Iris pigment epithelial cell (primary cell): ENCODE results near the gene ANTXR1.
A peak's percentile ranks its signal among the peaks of the same experiment; 100 is the strongest.

Experiments used
- DNase-seq: peaks from one replicate; pipeline ENCODE4 v3.0.0-alpha.2; 2011; ENCODE audit warnings: low read depth

The ANTXR1 gene

DNA sequence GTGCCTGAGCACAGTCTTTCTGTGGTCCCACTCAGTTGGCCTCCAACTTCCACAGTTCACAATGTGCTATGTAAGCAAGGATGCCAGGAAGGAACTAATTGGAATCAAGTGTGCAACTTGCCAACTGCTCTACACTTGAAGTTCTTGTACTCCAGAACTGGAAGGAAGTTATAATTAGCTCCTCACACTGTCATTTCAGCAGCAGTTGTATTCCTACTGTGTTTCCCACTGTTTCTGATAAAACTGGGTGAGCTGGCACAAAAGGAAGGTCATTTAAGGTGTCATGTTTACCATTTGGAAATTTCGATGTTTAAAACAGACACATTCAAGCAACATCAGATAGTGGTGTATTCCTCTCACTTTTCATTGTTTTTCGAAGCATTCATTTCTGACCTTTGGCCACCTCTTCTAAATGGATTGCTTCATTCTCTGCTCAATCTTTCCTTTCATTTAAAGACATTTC is 84.2 kb downstream of the ANTXR1 start:
- no peak for DNase-seq

DNA sequence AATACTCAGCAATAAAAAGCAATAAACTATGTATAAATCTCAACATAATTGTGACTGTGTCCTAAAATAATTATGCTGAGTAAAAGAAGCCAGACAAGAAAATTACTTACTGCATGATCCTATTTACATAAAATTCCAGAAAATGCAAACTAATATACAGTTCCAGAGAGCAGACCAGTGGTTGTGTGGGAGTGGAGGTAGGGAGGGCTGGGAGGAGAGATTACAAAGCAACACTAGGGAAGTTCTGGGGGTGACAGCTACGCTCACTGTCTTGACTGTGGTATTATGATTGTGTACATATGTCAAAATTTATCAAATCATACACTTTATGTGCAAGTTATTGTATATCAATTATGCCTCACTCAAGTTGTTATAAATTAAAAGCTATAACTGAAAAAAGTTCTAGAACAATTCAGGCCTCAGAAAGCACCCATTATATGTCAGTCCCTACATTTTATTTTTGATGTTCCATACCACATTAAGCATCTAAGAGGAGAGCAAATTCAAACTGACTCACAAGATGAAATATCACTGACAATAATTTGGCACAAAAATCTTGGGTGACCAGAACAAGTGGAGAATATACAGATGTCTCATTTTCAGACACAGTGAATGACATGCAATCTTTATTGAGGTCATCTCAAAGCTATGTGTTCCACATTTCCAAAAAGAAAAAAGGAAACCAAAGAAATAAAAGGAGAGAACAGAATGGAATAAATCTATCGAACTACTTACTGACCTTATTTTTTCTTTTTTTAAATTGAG is 85.1 kb downstream of the ANTXR1 start:
- DNase-seq, result no peak

DNA sequence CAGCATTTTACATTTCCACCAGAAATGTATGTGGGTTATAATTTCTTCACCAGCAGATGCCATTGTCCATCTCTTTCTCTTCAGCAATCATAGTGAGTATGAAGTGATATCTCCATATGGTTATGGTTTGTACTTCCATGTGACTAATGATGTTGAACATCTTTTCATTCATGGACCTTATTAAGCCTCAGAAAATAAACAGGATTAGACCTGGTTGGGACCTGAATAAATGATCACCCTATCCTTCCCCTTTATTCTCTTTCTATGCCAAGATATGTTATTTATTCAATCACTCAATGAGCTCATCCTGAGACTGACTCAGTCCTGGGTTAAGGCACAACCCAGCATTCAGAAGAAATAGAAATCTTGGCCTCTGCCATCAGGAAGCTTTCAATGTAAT is 86.6 kb downstream of the ANTXR1 start:
- peak; percentile 67 for DNase-seq

DNA sequence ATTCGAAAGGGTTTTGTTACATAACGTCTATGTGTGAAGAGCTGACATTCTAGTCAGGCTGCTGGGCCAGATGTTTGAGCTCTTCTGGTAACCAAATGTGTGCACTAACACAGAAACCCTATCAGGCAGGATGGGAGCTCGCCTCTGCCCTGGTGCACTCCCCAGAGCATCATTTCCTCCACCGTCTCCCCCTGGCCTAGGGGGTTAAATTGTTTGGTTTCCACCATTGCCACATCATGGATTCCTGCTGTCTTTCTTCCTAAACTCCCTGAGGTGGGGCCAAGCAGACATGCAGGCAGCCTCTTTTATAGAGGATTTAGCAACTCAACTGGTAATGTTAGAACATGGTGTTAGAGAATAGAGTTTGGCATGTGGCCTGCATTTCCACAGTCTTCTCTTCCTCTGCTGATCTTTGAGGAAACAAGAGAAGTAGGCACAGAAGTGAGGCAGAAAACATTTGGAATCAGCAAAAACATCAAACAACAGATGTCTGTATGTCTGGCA is 87.3 kb downstream of the ANTXR1 start:
- DNase-seq, result peak; percentile 61

DNA sequence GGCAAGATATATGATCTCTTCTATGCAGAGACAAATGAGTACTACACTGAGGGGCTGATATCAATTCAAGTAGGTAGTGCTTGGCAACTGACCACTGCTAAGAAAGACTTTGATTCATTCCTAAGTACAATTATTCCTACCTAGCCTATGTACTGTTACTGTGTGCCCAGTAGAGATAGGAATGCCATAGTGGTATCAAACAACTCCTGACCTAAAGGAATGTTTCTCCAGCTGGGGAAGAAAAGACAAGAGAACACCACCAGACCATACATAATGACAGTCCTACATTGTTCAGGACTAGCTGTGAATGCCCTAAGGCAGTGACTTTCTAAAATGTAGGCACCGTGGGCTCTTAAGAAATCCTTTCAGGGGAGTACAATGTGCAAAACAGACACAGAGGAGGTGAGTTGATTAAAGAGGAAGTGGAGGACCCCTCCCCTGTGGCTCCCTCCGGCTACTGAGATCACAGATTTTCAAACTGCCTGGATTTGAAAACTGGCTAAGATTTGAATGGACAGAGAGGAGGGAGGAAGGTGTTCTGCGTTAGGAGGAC is 89.1 kb downstream of the ANTXR1 start:
- no peak for DNase-seq

DNA sequence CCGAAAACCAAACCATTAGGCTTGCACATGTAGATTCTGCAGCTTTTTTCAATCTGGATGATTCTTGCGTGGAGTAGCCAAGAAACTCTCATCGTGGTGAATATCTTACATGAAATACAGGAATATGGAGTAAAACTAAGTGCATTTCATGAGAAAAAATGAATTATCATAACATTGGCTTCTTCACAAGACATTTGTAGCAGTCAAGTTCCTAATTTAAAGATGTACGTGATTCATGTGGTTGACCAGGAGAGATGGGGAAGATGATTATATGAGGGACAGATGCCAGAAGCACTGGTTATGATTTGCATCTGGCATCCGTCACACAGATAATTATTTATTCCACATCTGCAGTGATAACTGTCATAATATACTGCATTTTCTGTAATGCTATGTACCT is 90.4 kb downstream of the ANTXR1 start:
- DNase-seq, result no peak

DNA sequence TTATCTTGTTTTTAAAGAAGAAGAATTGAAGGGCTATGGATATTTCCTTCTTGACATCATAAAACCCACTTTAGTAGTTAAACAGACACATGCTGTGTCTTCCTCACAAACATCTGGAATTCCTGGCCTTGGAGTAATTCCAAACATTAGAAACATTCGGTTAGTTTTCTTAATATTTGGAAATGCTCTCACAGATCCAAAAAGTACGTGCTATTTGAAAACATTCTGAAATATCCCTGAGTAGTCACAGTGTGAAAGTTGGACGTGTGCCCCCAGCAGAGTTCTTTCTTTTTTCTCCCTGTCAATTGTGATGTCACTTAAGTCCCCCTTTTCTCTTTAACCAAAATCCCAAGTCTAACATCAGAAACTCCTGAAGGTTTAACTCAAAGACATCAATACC is 91.3 kb downstream of the ANTXR1 start:
- no peak for DNase-seq

DNA sequence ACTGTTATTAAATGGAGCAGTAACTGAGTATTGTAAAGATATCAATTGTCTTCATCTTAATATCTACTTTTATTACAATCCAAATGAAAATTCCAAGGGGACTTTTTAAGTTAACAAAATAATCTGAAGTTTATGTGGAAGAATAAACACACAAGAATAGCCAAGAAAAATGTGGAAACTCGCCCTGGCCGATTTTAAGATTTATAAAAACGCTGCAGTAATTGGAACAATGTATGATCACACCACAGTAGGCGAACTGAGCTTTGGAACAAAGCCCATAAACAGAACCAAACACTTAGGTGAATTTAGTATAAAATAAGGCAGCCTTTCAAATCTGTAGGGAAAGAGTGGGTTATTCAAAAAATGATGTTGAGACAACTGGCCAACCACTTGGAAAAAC is 96.3 kb downstream of the ANTXR1 start:
- DNase-seq, result no peak

DNA sequence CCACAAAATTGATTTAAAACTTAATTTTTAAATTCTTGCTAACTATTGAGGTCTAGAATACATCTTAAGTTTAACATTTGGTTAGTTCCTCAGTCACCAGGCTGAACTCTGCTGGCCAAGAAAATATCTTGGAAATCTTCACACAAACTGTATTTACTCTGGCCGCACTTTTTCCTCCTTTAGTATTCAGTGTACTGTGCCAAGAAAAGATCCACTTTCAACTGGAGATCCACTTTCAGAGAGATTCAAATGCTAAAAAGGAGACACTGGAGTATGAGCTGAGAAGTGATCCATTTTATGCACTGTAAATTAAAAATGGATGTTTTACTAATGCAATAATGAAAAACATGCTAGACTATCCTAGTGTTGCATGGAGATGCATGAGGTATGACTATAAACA is 98.1 kb downstream of the ANTXR1 start:
- no peak for DNase-seq

DNA sequence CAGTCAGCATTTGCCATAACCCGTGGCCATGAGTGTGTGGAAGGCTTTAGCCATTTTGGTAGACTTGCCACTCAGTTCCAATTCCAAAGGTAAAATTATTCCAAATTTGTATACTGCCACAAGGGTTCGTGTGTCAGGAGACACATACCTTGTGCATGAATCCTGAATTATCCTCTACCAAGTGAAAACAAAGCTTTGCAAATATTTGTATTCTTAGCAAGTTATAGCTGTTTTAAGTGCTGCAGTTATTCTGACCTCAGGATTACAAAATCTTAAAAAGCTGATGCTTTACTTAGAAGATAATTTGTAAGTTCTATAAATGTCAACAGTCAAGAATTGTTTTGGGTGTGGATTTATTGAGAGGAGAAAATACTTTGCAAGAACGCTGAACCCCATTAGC is 100.6 kb downstream of the ANTXR1 start:
- peak; percentile 26 for DNase-seq

DNA sequence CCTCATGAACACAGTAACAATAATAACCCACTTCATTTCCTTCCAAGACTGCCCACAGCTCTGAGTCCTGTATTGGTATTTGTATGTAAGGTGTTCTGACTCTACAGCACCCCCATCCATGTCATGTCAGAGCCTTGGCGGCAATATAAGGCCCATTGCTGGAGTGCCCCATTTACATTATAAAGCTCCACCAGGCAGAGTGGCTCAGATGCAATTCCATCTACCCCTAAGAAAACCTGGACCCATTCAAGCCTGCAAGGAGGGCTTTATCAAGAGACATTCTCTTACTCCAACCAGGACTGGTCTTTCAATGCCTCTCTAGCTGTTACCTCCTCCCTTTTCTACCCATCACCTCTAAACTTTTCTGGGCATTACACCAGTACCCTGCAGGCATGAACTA is 101.6 kb downstream of the ANTXR1 start:
- DNase-seq, result no peak

DNA sequence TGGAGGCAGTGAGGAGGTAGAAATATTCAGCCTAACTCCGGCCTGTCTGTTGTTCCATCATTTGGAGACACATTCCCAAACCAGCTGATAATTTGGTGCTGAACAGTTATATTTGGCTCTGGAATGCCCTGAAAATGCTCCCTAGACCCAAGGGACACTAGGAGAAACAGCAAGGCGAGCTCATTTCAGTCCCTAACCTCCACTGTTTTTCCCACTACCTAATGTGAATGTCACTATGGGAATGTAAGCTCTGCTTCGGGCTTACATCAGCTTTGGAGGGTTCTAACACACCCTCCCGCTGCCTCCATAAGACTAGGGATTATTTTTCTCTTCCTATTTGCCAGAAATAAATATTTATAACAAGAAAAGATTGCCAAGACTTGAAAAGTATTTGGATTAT is 103.5 kb downstream of the ANTXR1 start:
- no peak for DNase-seq

DNA sequence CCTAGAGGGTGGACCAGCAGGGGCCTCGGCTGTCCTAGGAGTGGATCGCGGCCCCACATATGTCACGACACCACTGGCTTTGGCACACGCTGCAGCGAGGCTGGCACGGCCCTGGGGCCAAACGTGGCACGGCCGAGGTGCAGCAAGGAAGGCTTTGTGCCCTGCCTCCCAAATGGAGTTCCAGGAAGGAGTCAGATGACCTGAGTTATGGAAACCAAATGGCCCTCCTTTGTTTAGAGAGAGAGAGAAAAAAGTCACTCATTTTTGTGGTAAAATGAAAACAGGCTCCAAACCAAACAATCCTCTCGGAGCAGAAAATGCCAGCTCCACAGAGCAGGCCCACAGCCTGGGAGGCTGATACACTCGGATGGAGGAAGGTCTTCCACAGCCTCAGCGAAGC is 105.6 kb downstream of the ANTXR1 start:
- DNase-seq, result no peak

DNA sequence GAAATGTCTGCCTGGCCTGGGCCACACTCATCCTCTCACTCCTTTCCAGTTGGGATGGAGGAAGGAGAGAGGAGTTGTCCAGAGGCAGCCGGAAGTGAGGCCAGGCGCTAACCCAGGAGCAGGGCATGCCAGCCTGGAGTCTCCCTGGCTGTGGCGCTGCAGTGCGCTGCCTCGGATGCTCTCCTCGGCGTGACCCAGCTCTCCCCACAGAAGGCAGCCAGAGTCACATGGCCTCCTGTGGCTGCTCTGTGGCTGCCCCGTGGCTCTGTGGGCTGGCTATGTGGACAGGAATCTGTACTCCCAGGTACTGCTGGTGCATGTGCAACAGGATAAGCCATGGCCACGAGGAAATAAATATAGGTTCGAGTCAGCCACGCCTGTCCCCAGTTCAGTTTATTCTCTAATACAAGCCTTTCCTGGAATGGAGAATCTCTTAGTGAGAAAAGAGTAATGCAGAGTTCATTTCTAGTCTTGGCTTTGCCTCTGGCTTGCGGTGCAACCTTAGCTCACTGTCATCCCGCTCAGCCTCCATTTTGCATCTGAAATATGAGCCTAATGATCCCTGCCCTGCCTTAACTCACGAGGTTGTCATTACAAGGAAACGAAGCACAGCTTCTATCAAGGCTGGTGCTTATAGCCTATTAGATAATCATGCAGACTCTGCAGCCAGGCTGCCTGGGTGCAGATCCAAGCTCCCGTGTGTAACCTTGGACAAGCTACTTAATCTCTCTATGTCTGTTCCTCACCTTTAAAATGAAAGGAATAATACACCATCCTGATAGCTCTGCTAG is 106.3 kb downstream of the ANTXR1 start:
- DNase-seq, result no peak

DNA sequence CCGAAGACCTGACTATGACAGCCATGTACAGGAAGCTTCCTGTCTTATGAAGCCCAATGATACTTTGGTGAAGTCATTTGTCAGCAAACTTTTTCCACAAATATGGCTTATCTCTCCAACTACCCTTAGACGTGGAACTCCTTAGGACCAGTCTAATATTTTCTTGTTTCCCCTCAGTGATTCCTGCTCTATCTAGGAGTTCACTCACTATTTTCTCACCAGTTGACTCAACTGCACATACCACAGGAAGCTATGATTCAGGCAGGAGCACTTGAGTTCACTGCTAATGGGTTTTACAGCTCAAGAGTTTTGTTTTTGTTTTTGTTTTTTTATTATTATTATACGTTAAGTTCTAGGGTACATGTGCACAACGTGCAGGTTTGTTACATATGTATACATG is 109.3 kb downstream of the ANTXR1 start:
- DNase-seq, result peak; percentile 89

DNA sequence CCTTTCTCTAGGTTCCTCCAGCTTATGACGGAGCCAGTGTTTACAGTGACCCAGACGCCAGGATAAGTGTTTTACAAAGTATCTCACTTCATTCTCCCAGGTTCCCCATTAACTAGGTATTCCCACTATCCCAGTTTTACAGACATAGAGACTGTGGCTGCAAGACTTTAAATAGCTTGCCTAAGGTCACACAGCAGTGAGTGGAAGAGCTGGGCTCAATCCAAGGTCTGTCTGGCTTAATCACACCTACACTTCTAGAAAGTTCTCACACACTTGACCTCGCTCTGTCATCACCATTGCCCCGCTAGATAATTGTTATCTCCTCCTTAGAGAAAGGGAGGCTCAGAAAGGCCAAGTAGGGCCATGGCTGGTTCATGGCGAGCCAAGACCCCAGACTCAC is 110.2 kb downstream of the ANTXR1 start:
- no peak for DNase-seq

DNA sequence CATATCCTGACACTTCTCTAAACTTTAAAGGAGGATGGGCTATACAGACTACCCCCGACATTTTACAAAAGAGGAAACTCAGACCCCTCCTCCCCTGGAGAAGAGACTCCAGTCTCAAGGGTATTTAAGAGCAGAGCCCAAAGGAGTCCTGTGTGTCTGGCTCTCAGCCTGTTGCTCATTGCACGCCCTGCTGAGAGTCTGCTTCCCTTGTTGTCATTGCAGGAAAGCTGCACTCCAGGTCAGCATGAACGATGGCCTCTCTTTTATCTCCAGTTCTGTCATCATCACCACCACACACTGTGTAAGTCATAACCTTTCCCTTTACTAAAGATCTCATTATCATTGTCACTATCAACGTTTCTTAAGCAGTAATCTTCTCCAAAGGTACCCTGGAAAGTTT is 111.4 kb downstream of the ANTXR1 start:
- no peak for DNase-seq

DNA sequence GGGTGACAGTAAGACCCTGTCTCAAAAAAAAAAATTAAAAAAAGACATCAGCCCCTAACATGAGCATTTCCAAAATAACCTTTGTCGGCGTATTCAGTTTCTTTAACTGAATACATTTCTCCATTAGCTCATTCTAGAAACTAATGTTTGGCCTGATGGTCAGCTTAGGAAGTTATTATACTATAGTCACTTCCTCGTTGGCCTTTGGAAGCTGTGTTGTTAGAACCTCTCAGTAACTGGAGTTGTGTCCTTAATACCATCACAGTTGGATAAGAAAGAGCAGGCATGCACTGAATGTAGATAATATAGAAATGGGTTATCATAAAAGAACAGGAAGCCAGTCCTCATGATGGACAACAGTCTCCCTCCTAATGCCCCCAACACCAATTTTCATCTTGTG is 112.8 kb downstream of the ANTXR1 start:
- DNase-seq, result no peak

DNA sequence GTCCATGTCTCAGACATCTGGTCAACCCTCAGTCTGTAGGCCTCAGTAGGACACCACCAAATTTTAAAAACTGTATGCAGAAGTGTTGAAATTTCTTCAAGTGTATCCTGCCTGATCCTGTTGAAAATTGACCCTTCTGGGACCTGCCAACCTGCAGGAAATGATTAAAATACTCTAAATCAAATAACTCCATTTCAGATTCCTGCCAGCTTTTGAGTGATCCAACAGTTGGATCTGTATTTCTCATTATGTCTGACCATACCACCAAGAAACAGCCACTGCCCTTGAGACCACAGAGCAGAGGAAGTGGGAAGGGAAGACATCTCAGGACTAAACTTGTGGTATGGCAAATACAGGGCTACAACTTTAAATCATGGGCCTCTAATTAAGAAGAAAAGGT is 113.4 kb downstream of the ANTXR1 start:
- DNase-seq, result no peak

DNA sequence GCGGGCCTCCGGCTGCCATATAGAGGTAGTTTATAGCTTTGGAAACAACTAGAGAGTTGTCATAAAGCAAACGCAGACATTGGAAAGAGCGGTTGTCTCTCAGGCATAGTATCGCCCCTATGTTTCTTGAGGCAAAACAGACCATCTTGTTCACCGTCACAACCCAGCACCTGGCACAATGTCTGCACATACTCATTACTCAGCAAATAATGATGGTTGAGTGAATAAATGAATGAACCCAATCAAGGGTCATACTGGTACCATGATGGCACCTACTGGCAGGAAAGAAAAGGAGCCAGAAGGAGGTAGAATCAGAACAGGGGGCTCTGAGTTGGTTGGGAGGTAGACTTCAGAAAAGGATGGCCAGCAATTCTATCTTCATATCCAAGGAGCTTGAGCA is 118.5 kb downstream of the ANTXR1 start:
- DNase-seq, result no peak

DNA sequence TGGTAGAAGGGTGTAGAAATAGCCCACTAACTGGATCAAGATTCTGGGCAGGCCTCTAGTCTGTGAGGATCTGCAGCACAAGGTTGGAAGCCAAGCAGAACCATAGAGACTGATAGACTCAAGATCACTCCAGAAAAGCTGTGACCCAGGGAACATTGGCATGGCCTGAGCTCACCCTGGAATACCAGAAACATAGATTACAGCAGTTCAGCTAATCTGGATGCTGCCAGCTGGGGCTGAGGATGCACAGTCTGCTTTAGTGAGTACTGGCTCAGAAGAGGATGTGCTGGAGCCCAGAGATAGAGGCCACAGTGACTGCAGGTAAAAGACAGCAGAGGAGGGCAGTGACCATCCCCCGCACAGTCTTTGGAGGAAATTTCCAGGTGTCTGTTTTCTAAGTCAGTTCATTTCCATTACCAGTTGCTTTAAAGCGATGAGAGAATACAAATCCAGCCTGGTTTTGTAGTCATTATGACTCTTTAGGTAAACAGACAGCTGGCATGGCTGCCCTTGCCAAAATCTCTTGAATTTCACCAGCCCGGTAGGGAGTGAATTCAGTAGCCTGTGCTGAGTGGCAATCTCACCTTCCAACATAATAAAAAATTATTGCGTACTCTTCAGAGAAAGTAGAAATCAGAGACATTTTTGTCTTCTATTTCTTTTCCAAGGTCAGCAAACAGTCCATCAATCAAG is 119.2 kb downstream of the ANTXR1 start:
- no peak for DNase-seq

DNA sequence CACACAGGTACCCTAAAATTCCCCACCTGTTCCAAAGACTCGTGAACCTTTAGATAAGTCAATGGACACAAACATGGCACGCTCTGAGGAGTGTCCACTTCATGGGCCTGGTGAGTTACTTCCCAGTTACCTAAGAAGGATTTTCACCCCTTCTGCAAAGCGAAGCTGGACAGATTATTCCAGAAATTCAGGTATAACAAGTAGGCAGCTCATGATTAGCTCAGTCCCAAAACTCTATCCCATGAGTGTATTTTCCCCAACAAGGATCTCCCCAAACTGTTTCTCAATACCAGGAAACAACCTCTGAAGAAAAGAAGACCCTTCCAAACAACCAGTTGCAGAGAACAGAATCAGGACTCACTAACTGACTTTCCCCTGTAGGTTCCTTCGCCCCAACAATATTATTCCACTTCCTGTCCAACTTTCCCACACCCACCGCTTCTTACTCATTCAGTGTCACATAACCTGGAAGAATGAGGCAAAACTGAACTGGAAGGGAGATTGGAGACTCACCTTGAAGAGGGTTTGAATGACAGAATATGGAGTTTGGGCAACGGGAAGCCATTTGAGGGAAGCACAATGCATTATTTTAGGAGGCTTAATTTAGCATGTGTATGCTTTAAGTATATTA is 120.1 kb downstream of the ANTXR1 start:
- no peak for DNase-seq
